ENCODE data around the gene NUDT7. TPM values are rescaled to one million over a fixed set of nuclear protein-coding genes. Genes with fewer than 3 reads are reported as not detected.

The NUDT7 gene
- total RNA-seq, 1 donor from 2014 or later, result 7.9 TPM

- TF ChIP-seq, protein P1, sequence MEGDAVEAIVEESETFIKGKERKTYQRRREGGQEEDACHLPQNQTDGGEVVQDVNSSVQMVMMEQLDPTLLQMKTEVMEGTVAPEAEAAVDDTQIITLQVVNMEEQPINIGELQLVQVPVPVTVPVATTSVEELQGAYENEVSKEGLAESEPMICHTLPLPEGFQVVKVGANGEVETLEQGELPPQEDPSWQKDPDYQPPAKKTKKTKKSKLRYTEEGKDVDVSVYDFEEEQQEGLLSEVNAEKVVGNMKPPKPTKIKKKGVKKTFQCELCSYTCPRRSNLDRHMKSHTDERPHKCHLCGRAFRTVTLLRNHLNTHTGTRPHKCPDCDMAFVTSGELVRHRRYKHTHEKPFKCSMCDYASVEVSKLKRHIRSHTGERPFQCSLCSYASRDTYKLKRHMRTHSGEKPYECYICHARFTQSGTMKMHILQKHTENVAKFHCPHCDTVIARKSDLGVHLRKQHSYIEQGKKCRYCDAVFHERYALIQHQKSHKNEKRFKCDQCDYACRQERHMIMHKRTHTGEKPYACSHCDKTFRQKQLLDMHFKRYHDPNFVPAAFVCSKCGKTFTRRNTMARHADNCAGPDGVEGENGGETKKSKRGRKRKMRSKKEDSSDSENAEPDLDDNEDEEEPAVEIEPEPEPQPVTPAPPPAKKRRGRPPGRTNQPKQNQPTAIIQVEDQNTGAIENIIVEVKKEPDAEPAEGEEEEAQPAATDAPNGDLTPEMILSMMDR (IDR thresholded peaks at IDR 0.05; ENCODE audit: unreplicated experiment), result no peak
- DNase-seq (ENCODE audit: low spot score), result no peak
- H3K27me3 Mint-ChIP-seq (ENCODE audit: unreplicated experiment), result no peaks in the 10 kb centered on the region
- no peaks in the 10 kb centered on the region for H3K36me3 Mint-ChIP-seq (ENCODE audit: low read depth, unreplicated experiment)
- no peaks in the 10 kb centered on the region for H3K4me1 Mint-ChIP-seq (ENCODE audit: unreplicated experiment)
- H3K4me3 Mint-ChIP-seq (ENCODE audit: unreplicated experiment), result no peak overlapping the region
- no peaks in the 10 kb centered on the region for H3K9me3 Mint-ChIP-seq (ENCODE audit: unreplicated experiment)
- H3K27ac Mint-ChIP-seq (ENCODE audit: unreplicated experiment), result no peak overlapping the region
These were observed 42.9 kb upstream of the NUDT7 start for GRCh38 chr16:77679391-77679790.

- H3K27ac Mint-ChIP-seq (ENCODE audit: unreplicated experiment), result no peak overlapping the region
- TF ChIP-seq, protein P1 (IDR thresholded peaks at IDR 0.05; ENCODE audit: unreplicated experiment), result no peak
- no peaks in the 10 kb centered on the region for H3K36me3 Mint-ChIP-seq (ENCODE audit: low read depth, unreplicated experiment)
- H3K4me3 Mint-ChIP-seq (ENCODE audit: unreplicated experiment), result no peak overlapping the region
- no peaks in the 10 kb centered on the region for H3K9me3 Mint-ChIP-seq (ENCODE audit: unreplicated experiment)
- no peak for DNase-seq (ENCODE audit: low spot score)
- H3K27me3 Mint-ChIP-seq (ENCODE audit: unreplicated experiment), result no peaks in the 10 kb centered on the region
- H3K4me1 Mint-ChIP-seq (ENCODE audit: unreplicated experiment), result no peaks in the 10 kb centered on the region
These were observed 42.4 kb upstream of the NUDT7 start for GRCh38 chr16:77679901-77680300.

- TF ChIP-seq, protein P1 (IDR thresholded peaks at IDR 0.05; ENCODE audit: unreplicated experiment), result no peak
- Mint-ChIP-seq H3K36me3 (ENCODE audit: low read depth, unreplicated experiment) (no peaks in the 10 kb centered on the region), H3K4me3 (ENCODE audit: unreplicated experiment) (no peak overlapping the region), H3K27me3 (ENCODE audit: unreplicated experiment) (no peaks in the 10 kb centered on the region), H3K4me1 (ENCODE audit: unreplicated experiment) (no peaks in the 10 kb centered on the region), H3K9me3 (ENCODE audit: unreplicated experiment) (no peaks in the 10 kb centered on the region), H3K27ac (ENCODE audit: unreplicated experiment) (no peak overlapping the region)
- DNase-seq (ENCODE audit: low spot score), result no peak
These were observed 41.8 kb upstream of the NUDT7 start for GRCh38 chr16:77680496-77680895.

- no peak overlapping the region for H3K27ac Mint-ChIP-seq (ENCODE audit: unreplicated experiment)
- H3K4me1 Mint-ChIP-seq (ENCODE audit: unreplicated experiment), result no peaks in the 10 kb centered on the region
- no peaks in the 10 kb centered on the region for H3K27me3 Mint-ChIP-seq (ENCODE audit: unreplicated experiment)
- no peak for DNase-seq (ENCODE audit: low spot score)
- H3K4me3 Mint-ChIP-seq (ENCODE audit: unreplicated experiment), result no peak overlapping the region
- no peaks in the 10 kb centered on the region for H3K9me3 Mint-ChIP-seq (ENCODE audit: unreplicated experiment)
- no peaks in the 10 kb centered on the region for H3K36me3 Mint-ChIP-seq (ENCODE audit: low read depth, unreplicated experiment)
- TF ChIP-seq, protein P1 (IDR thresholded peaks at IDR 0.05; ENCODE audit: unreplicated experiment), result no peak
These were observed 39.7 kb upstream of the NUDT7 start for GRCh38 chr16:77682586-77682985.

DNA sequence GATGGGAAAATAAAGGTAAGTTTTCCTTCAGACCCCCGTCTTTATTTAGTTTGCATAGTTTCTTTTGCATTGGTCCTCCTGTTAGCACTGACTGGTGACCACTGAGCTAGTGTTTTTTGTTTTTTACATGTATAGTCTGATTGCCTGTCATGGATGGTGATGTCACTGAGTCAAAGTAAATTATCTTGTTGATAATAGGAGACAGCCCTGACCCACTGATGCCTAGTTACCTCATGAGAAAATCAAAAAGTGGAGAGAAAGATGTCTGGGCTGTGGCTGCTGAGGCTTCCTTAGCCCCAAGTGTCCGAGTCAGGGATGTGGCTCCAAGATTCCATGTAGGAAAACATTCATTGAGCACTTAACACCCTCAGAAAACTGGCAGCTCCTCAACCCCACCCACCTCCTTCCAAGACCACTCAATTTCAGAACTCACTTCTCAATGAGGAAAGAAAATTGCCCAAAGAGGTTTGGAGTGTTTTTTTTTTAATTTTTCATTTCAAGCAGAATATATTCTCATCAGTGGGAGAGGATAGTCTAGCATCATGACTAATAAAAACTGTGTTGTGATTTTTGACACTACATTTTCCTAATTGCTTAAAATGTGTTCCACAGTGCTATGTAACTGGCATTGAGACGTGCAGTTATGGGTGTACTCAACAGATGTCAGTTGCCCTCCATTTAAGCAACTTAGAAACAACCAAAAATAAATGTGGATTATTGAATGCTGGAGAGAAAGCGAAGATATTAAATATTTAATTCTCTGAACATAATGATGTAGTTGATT, 38.7 kb upstream of the NUDT7 start:
- no peak for DNase-seq (ENCODE audit: low spot score)
- Mint-ChIP-seq H3K27ac (ENCODE audit: unreplicated experiment) (no peak overlapping the region), H3K27me3 (ENCODE audit: unreplicated experiment) (no peaks in the 10 kb centered on the region), H3K9me3 (ENCODE audit: unreplicated experiment) (no peaks in the 10 kb centered on the region), H3K4me1 (ENCODE audit: unreplicated experiment) (no peaks in the 10 kb centered on the region), H3K36me3 (ENCODE audit: low read depth, unreplicated experiment) (no peaks in the 10 kb centered on the region), H3K4me3 (ENCODE audit: unreplicated experiment) (no peak overlapping the region)
- TF ChIP-seq, protein P1 (IDR thresholded peaks at IDR 0.05; ENCODE audit: unreplicated experiment), result no peak

Measured in endothelial cell (in vitro differentiated cells).